Lower lobe of right lung (tissue), 2 donors: ENCODE results near the gene BBS12. TPM values are rescaled to one million over a fixed set of nuclear protein-coding genes. Genes with fewer than 3 reads are reported as not detected.

Experiments used
- ATAC-seq, 2 donors: fragments of 200-7000 bp; cut with Tn5 transposase; one replicate each; pipeline ENCODE4 v1.9.1; 2020 to 2022; ENCODE audit warnings: mild to moderate bottlenecking in 2 of 2, moderate library complexity in 2 of 2
- DNase-seq: peaks from one replicate; pipeline ENCODE4 v3.0.0-alpha.2; 2020
- H3K27ac ChIP-seq: fragments of 200-600 bp; one replicate; pipeline ENCODE4 v1.8.0; 2022
- H3K27me3 ChIP-seq: fragments of 200-600 bp; one replicate; pipeline ENCODE4 v1.8.0; 2022; ENCODE audit warnings: low read depth
- H3K36me3 ChIP-seq: fragments of 200-600 bp; one replicate; pipeline ENCODE4 v1.8.0; 2022; ENCODE audit warnings: mild to moderate bottlenecking
- H3K4me1 ChIP-seq: fragments of 200-600 bp; one replicate; pipeline ENCODE4 v1.8.0; 2022
- H3K4me3 ChIP-seq: fragments of 200-600 bp; one replicate; pipeline ENCODE4 v1.8.0; 2022; ENCODE audit warnings: mild to moderate bottlenecking
- H3K9me3 ChIP-seq: fragments of 200-600 bp; one replicate; pipeline ENCODE4 v1.8.0; 2022
- intact Hi-C: fragments of 100-400 bp; cut with DNase I; formaldehyde crosslinking; loops from one replicate; pipeline ENCODE4 v1.11.0; 2022
- total RNA-seq: library from RNA; stranded (reverse); fragmentation: NEBNext Ultra II Directional; extraction: Animal tissue kit (Norgen Biotek cat#: 25700); gene quantifications from one replicate; pipeline ENCODE4 v1.2.1, GENCODE V29; 2021
- TF ChIP-seq, protein P1 (sequence below): fragments of 200-600 bp; IDR thresholded peaks from one replicate; pipeline ENCODE4 v1.8.0; 2022; ENCODE audit warnings: antibody characterized with exemption, mild to moderate bottlenecking
- donor health status: DM: no; HTN: yes; CAD: no; lungs with severe emphysema.

BBS12 gene
- total RNA-seq, 1 donor from 2014 or later: 3.9 TPM

DNA sequence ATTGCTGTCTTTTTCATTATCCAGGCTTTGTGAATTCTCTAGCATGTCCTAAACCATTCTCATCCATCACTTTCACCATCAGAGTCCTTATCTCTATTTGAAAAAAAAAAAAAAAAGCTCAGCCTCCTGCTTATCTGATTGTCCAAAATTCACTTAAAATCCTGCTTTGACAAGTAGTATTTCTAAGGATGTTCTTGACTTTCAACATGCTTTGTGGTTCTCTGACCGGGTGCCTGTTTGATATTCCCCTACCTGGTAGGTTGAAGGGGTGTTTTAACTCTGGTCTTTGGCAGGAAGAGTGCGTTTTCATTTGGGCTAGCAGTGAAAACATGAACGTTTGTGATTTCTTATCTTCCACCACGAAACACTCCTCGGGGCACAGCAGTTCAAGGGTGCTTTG, 17.3 kb upstream of the BBS12 start:
- ATAC-seq (no peak), DNase-seq (no peak)
- H3K4me1 ChIP-seq: no peaks in the 10 kb centered on the region
- H3K27ac ChIP-seq: no peak overlapping the region
- intact Hi-C loops: no loop called here
- TF ChIP-seq, protein P1, sequence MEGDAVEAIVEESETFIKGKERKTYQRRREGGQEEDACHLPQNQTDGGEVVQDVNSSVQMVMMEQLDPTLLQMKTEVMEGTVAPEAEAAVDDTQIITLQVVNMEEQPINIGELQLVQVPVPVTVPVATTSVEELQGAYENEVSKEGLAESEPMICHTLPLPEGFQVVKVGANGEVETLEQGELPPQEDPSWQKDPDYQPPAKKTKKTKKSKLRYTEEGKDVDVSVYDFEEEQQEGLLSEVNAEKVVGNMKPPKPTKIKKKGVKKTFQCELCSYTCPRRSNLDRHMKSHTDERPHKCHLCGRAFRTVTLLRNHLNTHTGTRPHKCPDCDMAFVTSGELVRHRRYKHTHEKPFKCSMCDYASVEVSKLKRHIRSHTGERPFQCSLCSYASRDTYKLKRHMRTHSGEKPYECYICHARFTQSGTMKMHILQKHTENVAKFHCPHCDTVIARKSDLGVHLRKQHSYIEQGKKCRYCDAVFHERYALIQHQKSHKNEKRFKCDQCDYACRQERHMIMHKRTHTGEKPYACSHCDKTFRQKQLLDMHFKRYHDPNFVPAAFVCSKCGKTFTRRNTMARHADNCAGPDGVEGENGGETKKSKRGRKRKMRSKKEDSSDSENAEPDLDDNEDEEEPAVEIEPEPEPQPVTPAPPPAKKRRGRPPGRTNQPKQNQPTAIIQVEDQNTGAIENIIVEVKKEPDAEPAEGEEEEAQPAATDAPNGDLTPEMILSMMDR: no peak
- no peaks in the 10 kb centered on the region for H3K27me3 ChIP-seq
- H3K36me3 ChIP-seq: no peaks in the 10 kb centered on the region
- no peaks in the 10 kb centered on the region for H3K9me3 ChIP-seq
- H3K4me3 ChIP-seq: no peak overlapping the region

DNA sequence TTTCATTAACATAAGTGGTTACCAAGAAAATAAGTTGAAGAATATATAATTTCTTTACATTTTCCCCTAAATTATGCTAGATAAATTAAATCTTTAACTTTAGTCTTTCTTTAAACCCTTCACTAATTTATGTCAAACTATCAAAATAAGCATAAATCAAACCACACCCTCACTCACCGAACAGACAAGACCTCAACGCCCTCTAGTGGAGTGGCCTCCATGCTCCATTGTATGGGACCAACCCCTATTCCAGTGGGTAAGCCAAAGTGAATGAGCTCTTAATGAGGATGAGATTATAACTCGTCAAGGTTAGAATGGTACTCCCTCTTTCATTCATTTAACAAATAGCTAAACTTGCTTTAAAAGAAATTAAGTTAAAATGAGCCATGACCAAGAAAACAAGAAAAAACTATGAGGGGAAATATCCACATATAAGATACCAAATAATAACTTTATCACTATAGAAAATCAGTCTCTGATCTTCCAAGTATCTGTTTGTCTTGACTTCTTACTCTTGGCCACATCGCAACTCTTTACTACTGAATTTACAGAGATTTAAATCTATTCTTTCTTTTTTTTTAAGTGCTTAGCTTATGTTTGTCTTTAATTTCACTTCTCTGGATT, 15.6 kb upstream of the BBS12 start:
- no peaks in the 10 kb centered on the region for H3K36me3 ChIP-seq
- H3K27ac ChIP-seq: no peak overlapping the region
- intact Hi-C loops: no loop called here
- no peak overlapping the region for H3K4me3 ChIP-seq
- H3K27me3 ChIP-seq: no peaks in the 10 kb centered on the region
- H3K9me3 ChIP-seq: no peaks in the 10 kb centered on the region
- no peaks in the 10 kb centered on the region for H3K4me1 ChIP-seq
- DNase-seq (peak; percentile 67), ATAC-seq (peak; percentile 75 to 85)
- TF ChIP-seq, protein P1: peak; percentile 86

DNA sequence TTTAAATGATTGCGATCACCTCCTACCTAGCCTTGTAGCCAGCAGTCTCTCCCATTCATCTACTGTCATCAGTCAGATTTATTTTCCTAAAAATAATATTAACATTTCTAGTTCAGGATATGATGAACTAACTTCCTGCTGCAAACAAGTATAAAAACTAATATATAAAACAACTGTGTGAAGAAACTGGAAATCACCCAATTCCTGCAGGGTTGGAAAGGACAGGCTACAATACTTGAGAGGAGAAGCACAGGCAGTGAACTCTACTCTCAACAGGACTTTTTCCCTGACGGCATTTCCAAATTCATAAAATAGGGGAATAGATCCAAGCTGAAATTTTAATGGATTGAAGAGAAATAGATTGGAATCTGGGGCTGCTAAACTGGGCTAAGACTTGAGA, 14.2 kb upstream of the BBS12 start:
- no peaks in the 10 kb centered on the region for H3K27me3 ChIP-seq
- H3K4me1 ChIP-seq: no peaks in the 10 kb centered on the region
- TF ChIP-seq, protein P1: no peak
- H3K4me3 ChIP-seq: no peak overlapping the region
- no peak for DNase-seq
- intact Hi-C loops: no loop called here
- ATAC-seq: no peak
- no peaks in the 10 kb centered on the region for H3K36me3 ChIP-seq
- no peaks in the 10 kb centered on the region for H3K9me3 ChIP-seq
- no peak overlapping the region for H3K27ac ChIP-seq

DNA sequence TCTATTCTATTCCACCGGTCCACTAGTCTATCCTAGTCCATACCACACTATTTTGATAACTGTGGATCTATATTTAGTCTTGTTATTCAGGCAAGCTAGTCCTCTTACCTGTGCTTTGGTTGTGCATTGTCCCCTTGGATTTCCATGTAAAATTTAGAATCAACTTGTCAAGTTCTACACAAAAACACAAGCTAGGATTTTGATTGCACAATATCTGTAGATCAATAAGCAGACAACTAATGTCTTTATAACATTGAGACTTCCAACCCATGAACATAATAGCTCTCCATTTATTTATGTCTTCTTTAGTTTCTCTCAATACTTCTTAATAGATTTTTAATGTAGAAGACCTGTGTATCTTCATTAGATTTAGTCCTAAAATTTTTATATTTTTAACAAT, 10.2 kb upstream of the BBS12 start:
- TF ChIP-seq, protein P1: no peak
- ATAC-seq (no peak), DNase-seq (no peak)
- Histone ChIP-seq H3K27me3 (no peaks in the 10 kb centered on the region), H3K4me3 (no peak overlapping the region), H3K4me1 (no peaks in the 10 kb centered on the region), H3K36me3 (no peaks in the 10 kb centered on the region), H3K27ac (no peak overlapping the region), H3K9me3 (no peaks in the 10 kb centered on the region)
- intact Hi-C loops: no loop called here

DNA sequence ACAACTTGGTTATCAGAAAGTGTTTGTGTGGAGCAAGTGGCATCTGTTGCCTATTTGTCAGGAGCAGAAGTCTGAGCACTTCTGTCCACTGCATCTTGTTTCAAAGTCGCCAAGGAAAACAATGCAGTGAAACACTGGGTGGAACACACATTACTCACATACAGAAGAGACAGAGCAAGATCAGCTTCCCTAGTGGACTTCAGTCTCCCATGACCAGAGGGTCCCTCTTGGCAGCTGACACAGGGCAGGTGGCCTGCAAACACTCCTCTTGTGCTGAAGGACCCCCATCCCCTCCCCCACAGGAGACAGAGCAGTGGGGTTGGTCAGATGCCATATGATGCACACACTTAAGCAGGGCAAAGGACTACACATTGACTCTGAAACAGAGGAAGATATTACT, 3.6 kb upstream of the BBS12 start:
- TF ChIP-seq, protein P1: no peak
- intact Hi-C loops: no loop called here
- H3K4me3 ChIP-seq: no peak overlapping the region
- no peak for DNase-seq
- no peaks in the 10 kb centered on the region for H3K9me3 ChIP-seq
- no peak for ATAC-seq
- no peaks in the 10 kb centered on the region for H3K27me3 ChIP-seq
- H3K27ac ChIP-seq: no peak overlapping the region
- H3K36me3 ChIP-seq: no peaks in the 10 kb centered on the region
- H3K4me1 ChIP-seq: peaks cover 11% of the 10 kb centered on the region

DNA sequence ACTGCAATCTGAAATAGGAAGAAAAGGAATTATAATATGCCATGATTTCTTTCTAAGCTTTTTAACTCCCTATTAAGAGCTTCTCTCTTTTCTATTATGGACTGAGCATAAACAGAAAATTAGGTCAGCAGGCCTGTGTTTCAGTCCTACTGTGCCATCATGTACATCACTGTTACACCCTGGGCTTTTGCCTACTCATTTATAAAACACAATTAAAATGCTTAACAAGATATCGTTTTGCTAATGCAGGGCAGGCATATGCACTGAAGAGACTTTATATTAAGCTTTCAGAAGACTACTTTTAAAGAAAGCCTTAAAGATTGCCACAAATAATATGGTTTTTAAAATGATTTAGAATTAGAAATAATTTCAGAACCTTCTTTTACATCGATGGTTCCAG, 828 bp upstream of the BBS12 start:
- H3K27ac ChIP-seq: peak overlapping the region; percentile 71
- H3K27me3 ChIP-seq: no peaks in the 10 kb centered on the region
- intact Hi-C loops: no loop called here
- no peaks in the 10 kb centered on the region for H3K9me3 ChIP-seq
- peaks cover 11% of the 10 kb centered on the region for H3K4me1 ChIP-seq
- no peaks in the 10 kb centered on the region for H3K36me3 ChIP-seq
- peak overlapping the region; percentile 79 for H3K4me3 ChIP-seq
- no peak for ATAC-seq
- TF ChIP-seq, protein P1: no peak
- no peak for DNase-seq
